ENCODE results near the gene TEAD1.

TEAD1 gene

DNA sequence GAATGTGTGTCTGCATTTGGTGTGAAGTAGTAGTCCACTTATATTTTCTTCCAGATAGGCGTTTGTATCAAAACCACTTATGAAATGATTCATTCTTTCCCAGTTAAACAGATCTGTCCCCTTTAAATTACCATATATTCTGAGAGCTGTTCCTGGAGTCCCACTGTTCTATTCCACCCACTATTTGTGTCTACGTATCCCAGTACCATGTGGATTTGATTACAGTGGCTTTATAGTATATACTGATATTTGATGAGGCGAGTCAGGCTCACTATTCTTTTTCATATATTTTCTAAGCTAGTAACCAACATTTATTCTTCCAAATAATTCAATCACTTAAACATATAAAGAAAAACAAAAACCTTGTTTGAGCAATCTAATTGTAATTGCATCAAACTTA is 253.0 kb downstream of the TEAD1 start:
- Histone ChIP-seq H3K27me3 (ENCODE audit: control insufficient read depth, low read length) (no peaks in the 10 kb centered on the region), H3K4me3 (ENCODE audit: low read length) (no peak overlapping the region), H3K79me2 (ENCODE audit: control insufficient read depth, low read length) (no peaks in the 10 kb centered on the region), H4K20me1 (ENCODE audit: control insufficient read depth, insufficient read depth, low read depth, low read length) (no peaks in the 10 kb centered on the region), H3K27ac (ENCODE audit: low read depth, low read length) (no peak overlapping the region), H3F3A (ENCODE audit: control insufficient read depth, insufficient read depth) (no peaks in the 10 kb centered on the region), H3K36me3 (ENCODE audit: control insufficient read depth, low read length) (no peaks in the 10 kb centered on the region), H3K4me2 (ENCODE audit: low read length) (no peak overlapping the region), H3K4me1 (ENCODE audit: control insufficient read depth, low read length) (no peaks in the 10 kb centered on the region), H3K9me3 (ENCODE audit: control insufficient read depth, insufficient read depth, low read length) (no peaks in the 10 kb centered on the region), H3K9me2 (replicated peaks; ENCODE audit: control insufficient read depth, low read length) (no peaks in the 10 kb centered on the region)
- TF ChIP-seq, protein P1, sequence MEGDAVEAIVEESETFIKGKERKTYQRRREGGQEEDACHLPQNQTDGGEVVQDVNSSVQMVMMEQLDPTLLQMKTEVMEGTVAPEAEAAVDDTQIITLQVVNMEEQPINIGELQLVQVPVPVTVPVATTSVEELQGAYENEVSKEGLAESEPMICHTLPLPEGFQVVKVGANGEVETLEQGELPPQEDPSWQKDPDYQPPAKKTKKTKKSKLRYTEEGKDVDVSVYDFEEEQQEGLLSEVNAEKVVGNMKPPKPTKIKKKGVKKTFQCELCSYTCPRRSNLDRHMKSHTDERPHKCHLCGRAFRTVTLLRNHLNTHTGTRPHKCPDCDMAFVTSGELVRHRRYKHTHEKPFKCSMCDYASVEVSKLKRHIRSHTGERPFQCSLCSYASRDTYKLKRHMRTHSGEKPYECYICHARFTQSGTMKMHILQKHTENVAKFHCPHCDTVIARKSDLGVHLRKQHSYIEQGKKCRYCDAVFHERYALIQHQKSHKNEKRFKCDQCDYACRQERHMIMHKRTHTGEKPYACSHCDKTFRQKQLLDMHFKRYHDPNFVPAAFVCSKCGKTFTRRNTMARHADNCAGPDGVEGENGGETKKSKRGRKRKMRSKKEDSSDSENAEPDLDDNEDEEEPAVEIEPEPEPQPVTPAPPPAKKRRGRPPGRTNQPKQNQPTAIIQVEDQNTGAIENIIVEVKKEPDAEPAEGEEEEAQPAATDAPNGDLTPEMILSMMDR (IDR thresholded peaks at IDR 0.05; ENCODE audit: low read depth, low read length, poor library complexity, severe bottlenecking) = no peak
- no peak for TF ChIP-seq EZH2phosphoT487 (IDR thresholded peaks at IDR 0.05; ENCODE audit: borderline replicate concordance, low read length)

DNA sequence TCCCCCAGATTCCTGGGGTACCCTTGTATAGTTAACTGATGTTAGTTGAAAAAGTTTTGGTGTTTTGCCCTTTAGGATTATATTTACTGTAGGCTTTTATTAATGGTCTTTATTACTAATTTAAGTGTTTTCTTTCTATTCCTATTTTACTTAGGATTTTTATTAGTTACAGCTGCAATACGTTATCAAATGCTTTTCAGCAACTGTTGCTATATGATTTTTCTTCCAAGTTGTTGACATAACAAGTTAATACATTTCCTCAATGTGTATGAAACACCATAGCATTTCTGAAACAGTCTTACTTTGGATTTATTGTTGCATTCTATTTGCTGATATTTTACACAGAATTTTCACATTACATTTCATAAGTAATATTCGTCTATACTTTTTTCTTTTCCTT is 253.7 kb downstream of the TEAD1 start:
- Histone ChIP-seq H3K9me3 (ENCODE audit: control insufficient read depth, insufficient read depth, low read length) (no peaks in the 10 kb centered on the region), H3K4me2 (ENCODE audit: low read length) (no peak overlapping the region), H3K4me3 (ENCODE audit: low read length) (no peak overlapping the region), H4K20me1 (ENCODE audit: control insufficient read depth, insufficient read depth, low read depth, low read length) (no peaks in the 10 kb centered on the region), H3K36me3 (ENCODE audit: control insufficient read depth, low read length) (no peaks in the 10 kb centered on the region), H3K27ac (ENCODE audit: low read depth, low read length) (no peak overlapping the region), H3K79me2 (ENCODE audit: control insufficient read depth, low read length) (no peaks in the 10 kb centered on the region), H3F3A (ENCODE audit: control insufficient read depth, insufficient read depth) (no peaks in the 10 kb centered on the region), H3K27me3 (ENCODE audit: control insufficient read depth, low read length) (no peaks in the 10 kb centered on the region), H3K9me2 (replicated peaks; ENCODE audit: control insufficient read depth, low read length) (no peaks in the 10 kb centered on the region), H3K4me1 (ENCODE audit: control insufficient read depth, low read length) (no peaks in the 10 kb centered on the region)
- TF ChIP-seq, protein P1 (IDR thresholded peaks at IDR 0.05; ENCODE audit: low read depth, low read length, poor library complexity, severe bottlenecking) = no peak
- no peak for TF ChIP-seq EZH2phosphoT487 (IDR thresholded peaks at IDR 0.05; ENCODE audit: borderline replicate concordance, low read length)

DNA sequence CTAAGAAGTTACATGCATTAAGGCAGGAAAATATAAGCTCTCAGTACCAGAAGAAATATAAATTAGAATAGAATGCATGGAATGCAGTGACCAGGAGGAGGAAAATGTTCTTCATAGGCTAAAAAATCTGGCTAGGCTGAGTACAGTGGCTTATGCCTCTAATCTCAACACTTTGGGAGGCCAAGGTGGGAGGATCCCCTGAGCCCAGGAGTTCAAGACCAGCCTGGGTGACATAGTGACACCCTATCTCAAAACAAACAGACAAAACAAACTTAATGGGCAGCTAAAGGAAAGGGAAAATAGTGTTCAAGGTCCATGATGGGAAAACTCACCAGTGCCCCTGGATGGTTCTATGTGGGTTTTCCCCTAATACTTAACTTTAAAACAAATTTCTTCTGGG is 256.6 kb downstream of the TEAD1 start:
- Histone ChIP-seq H3K79me2 (ENCODE audit: control insufficient read depth, low read length) (no peaks in the 10 kb centered on the region), H3K9me2 (replicated peaks; ENCODE audit: control insufficient read depth, low read length) (no peaks in the 10 kb centered on the region), H3K4me1 (ENCODE audit: control insufficient read depth, low read length) (no peaks in the 10 kb centered on the region), H3K36me3 (ENCODE audit: control insufficient read depth, low read length) (no peaks in the 10 kb centered on the region), H3K4me2 (ENCODE audit: low read length) (no peak overlapping the region), H3F3A (ENCODE audit: control insufficient read depth, insufficient read depth) (no peaks in the 10 kb centered on the region), H3K4me3 (ENCODE audit: low read length) (no peak overlapping the region), H3K9me3 (ENCODE audit: control insufficient read depth, insufficient read depth, low read length) (no peaks in the 10 kb centered on the region), H3K27ac (ENCODE audit: low read depth, low read length) (no peak overlapping the region), H3K27me3 (ENCODE audit: control insufficient read depth, low read length) (no peaks in the 10 kb centered on the region), H4K20me1 (ENCODE audit: control insufficient read depth, insufficient read depth, low read depth, low read length) (no peaks in the 10 kb centered on the region)
- TF ChIP-seq EZH2phosphoT487 (IDR thresholded peaks at IDR 0.05; ENCODE audit: borderline replicate concordance, low read length) = no peak
- TF ChIP-seq, protein P1 (IDR thresholded peaks at IDR 0.05; ENCODE audit: low read depth, low read length, poor library complexity, severe bottlenecking) = no peak

DNA sequence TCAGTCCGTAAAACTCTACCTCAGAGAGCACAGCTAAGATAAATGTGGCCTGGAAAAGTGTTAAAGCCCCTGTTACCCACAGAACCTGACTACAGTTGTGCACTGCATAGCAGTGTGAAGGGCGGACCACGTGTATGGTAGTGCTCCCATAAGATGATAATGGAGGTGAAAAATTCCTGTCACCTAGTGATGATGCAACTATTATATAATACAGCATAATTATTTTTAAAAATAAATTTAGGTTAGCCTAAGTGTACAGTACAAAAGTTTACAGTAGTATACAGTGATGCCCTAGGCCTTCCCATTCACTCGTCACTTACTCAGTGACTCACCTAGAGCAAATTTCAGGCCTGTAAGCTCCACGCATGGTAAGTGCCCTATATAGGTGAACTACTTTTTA is 258.3 kb downstream of the TEAD1 start:
- Histone ChIP-seq H3K27me3 (ENCODE audit: control insufficient read depth, low read length) (no peaks in the 10 kb centered on the region), H3K9me2 (replicated peaks; ENCODE audit: control insufficient read depth, low read length) (no peaks in the 10 kb centered on the region), H4K20me1 (ENCODE audit: control insufficient read depth, insufficient read depth, low read depth, low read length) (no peaks in the 10 kb centered on the region), H3K36me3 (ENCODE audit: control insufficient read depth, low read length) (no peaks in the 10 kb centered on the region), H3K79me2 (ENCODE audit: control insufficient read depth, low read length) (no peaks in the 10 kb centered on the region), H3K4me1 (ENCODE audit: control insufficient read depth, low read length) (no peaks in the 10 kb centered on the region), H3K27ac (ENCODE audit: low read depth, low read length) (no peak overlapping the region), H3K4me3 (ENCODE audit: low read length) (no peak overlapping the region), H3K9me3 (ENCODE audit: control insufficient read depth, insufficient read depth, low read length) (no peaks in the 10 kb centered on the region), H3F3A (ENCODE audit: control insufficient read depth, insufficient read depth) (no peaks in the 10 kb centered on the region), H3K4me2 (ENCODE audit: low read length) (no peak overlapping the region)
- no peak for TF ChIP-seq EZH2phosphoT487 (IDR thresholded peaks at IDR 0.05; ENCODE audit: borderline replicate concordance, low read length)
- TF ChIP-seq, protein P1 (IDR thresholded peaks at IDR 0.05; ENCODE audit: low read depth, low read length, poor library complexity, severe bottlenecking) = no peak
